HepG2 (cell line): Measurements from ENCODE around the gene OR1F1.

Experiments used
- ATF6 ChIP-seq: sonication (generic); formaldehyde crosslinking; conservative IDR thresholded peaks from 2 replicates; pipeline ENCODE4 v1.4.0; 2020; ENCODE audit warnings: missing genetic modification reagents
- CTCF ChIP-seq: sonication (generic); formaldehyde crosslinking; IDR thresholded peaks from 2 replicates; pipeline ENCODE4 v1.5.0; 2020; ENCODE audit warnings: mild to moderate bottlenecking, missing genetic modification reagents, moderate library complexity
- FOXP1 ChIP-seq, 2 experiments: fragments of 450-650 bp in 1 of 2; IDR thresholded peaks; 2 replicates each; pipeline ENCODE4 v1.6.1; 2017 to 2018; ENCODE audit warnings: antibody characterized with exemption in 1 of 2
- MLX ChIP-seq: IDR thresholded peaks from 2 replicates; pipeline ENCODE4 v1.6.1; 2016
- MYNN ChIP-seq: sonication (generic); formaldehyde crosslinking; IDR thresholded peaks from 2 replicates; pipeline ENCODE4 v1.4.0; 2020; ENCODE audit warnings: mild to moderate bottlenecking, low read depth, missing genetic modification reagents
- NR2C2 ChIP-seq: sonication (generic); formaldehyde crosslinking; IDR thresholded peaks from 2 replicates; pipeline ENCODE4 v1.4.0; 2020; ENCODE audit warnings: missing genetic modification reagents, mild to moderate bottlenecking, moderate library complexity, borderline replicate concordance
- POLR2A ChIP-seq, 2 experiments: IDR thresholded peaks; 2 replicates each; pipeline ENCODE4 v1.6.1; 2011; ENCODE audit warnings: low read depth in 2 of 2, low read length in 2 of 2, mild to moderate bottlenecking in 1 of 2, moderate library complexity in 1 of 2; ENCODE audit not compliant: insufficient read depth in 1 of 2
- RFX5 ChIP-seq: IDR thresholded peaks from 2 replicates; pipeline ENCODE4 v1.6.1; 2011; ENCODE audit warnings: low read depth, low read length, improper control_type of control experiment
- TARDBP ChIP-seq: sonication (generic); formaldehyde crosslinking; IDR thresholded peaks from 2 replicates; pipeline ENCODE4 v1.8.0; 2022; ENCODE audit warnings: mild to moderate bottlenecking, missing genetic modification reagents
- YY1 ChIP-seq: IDR thresholded peaks from 2 replicates; pipeline ENCODE4 v1.6.1; 2011; ENCODE audit warnings: low read length, low read depth, moderate library complexity, mild to moderate bottlenecking; ENCODE audit not compliant: insufficient read depth, insufficient replicate concordance
- ZFP90 ChIP-seq: sonication (generic); formaldehyde crosslinking; IDR thresholded peaks from 2 replicates; pipeline ENCODE4 v1.8.0; 2022; ENCODE audit warnings: missing genetic modification reagents, mild to moderate bottlenecking, inconsistent platforms, borderline replicate concordance
- ZNF782 ChIP-seq: sonication (generic); formaldehyde crosslinking; IDR thresholded peaks from 2 replicates; pipeline ENCODE4 v1.4.0; 2020; ENCODE audit warnings: missing genetic modification reagents, mild to moderate bottlenecking, borderline replicate concordance
- TF ChIP-seq, protein P1 (sequence below): sonication (generic); formaldehyde crosslinking; IDR thresholded peaks from 2 replicates; pipeline ENCODE4 v1.5.1; 2020; ENCODE audit warnings: missing genetic modification reagents, mild to moderate bottlenecking, borderline replicate concordance
- TF ChIP-seq, protein P2 (sequence below): sonication (generic); formaldehyde crosslinking; IDR thresholded peaks from one replicate; pipeline ENCODE4 v1.5.1; 2020; ENCODE audit warnings: mild to moderate bottlenecking, missing genetic modification reagents; ENCODE audit errors: not compliant biosample characterization

- TF ChIP-seq YY1 (no peak), TARDBP (CRISPR knock-in tag) (peak; percentile 30; the same call in 1 of the 2 replicates), CTCF (peak; percentile 72), ATF6 (CRISPR knock-in tag) (no peak), NR2C2 (CRISPR knock-in tag) (no peak), MLX (CRISPR knock-in tag) (no peak), ZFP90 (CRISPR knock-in tag) (no peak), POLR2A (IDR thresholded peaks at IDR 0.05; ENCODE audit: insufficient read depth in 1 of 2, low read depth in 2 of 2, low read length in 2 of 2) (no peak), RFX5 (no peak), MYNN (CRISPR knock-in tag) (no peak), ZNF782 (CRISPR knock-in tag) (no peak), FOXP1 (IDR thresholded peaks at IDR 0.05) (no peak), FOXP1 (CRISPR knock-in tag; IDR thresholded peaks at IDR 0.05) (no peak)
- TF ChIP-seq, protein P1, sequence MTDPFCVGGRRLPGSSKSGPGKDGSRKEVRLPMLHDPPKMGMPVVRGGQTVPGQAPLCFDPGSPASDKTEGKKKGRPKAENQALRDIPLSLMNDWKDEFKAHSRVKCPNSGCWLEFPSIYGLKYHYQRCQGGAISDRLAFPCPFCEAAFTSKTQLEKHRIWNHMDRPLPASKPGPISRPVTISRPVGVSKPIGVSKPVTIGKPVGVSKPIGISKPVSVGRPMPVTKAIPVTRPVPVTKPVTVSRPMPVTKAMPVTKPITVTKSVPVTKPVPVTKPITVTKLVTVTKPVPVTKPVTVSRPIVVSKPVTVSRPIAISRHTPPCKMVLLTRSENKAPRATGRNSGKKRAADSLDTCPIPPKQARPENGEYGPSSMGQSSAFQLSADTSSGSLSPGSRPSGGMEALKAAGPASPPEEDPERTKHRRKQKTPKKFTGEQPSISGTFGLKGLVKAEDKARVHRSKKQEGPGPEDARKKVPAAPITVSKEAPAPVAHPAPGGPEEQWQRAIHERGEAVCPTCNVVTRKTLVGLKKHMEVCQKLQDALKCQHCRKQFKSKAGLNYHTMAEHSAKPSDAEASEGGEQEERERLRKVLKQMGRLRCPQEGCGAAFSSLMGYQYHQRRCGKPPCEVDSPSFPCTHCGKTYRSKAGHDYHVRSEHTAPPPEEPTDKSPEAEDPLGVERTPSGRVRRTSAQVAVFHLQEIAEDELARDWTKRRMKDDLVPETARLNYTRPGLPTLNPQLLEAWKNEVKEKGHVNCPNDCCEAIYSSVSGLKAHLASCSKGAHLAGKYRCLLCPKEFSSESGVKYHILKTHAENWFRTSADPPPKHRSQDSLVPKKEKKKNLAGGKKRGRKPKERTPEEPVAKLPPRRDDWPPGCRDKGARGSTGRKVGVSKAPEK, result no peak
- TF ChIP-seq, protein P2, sequence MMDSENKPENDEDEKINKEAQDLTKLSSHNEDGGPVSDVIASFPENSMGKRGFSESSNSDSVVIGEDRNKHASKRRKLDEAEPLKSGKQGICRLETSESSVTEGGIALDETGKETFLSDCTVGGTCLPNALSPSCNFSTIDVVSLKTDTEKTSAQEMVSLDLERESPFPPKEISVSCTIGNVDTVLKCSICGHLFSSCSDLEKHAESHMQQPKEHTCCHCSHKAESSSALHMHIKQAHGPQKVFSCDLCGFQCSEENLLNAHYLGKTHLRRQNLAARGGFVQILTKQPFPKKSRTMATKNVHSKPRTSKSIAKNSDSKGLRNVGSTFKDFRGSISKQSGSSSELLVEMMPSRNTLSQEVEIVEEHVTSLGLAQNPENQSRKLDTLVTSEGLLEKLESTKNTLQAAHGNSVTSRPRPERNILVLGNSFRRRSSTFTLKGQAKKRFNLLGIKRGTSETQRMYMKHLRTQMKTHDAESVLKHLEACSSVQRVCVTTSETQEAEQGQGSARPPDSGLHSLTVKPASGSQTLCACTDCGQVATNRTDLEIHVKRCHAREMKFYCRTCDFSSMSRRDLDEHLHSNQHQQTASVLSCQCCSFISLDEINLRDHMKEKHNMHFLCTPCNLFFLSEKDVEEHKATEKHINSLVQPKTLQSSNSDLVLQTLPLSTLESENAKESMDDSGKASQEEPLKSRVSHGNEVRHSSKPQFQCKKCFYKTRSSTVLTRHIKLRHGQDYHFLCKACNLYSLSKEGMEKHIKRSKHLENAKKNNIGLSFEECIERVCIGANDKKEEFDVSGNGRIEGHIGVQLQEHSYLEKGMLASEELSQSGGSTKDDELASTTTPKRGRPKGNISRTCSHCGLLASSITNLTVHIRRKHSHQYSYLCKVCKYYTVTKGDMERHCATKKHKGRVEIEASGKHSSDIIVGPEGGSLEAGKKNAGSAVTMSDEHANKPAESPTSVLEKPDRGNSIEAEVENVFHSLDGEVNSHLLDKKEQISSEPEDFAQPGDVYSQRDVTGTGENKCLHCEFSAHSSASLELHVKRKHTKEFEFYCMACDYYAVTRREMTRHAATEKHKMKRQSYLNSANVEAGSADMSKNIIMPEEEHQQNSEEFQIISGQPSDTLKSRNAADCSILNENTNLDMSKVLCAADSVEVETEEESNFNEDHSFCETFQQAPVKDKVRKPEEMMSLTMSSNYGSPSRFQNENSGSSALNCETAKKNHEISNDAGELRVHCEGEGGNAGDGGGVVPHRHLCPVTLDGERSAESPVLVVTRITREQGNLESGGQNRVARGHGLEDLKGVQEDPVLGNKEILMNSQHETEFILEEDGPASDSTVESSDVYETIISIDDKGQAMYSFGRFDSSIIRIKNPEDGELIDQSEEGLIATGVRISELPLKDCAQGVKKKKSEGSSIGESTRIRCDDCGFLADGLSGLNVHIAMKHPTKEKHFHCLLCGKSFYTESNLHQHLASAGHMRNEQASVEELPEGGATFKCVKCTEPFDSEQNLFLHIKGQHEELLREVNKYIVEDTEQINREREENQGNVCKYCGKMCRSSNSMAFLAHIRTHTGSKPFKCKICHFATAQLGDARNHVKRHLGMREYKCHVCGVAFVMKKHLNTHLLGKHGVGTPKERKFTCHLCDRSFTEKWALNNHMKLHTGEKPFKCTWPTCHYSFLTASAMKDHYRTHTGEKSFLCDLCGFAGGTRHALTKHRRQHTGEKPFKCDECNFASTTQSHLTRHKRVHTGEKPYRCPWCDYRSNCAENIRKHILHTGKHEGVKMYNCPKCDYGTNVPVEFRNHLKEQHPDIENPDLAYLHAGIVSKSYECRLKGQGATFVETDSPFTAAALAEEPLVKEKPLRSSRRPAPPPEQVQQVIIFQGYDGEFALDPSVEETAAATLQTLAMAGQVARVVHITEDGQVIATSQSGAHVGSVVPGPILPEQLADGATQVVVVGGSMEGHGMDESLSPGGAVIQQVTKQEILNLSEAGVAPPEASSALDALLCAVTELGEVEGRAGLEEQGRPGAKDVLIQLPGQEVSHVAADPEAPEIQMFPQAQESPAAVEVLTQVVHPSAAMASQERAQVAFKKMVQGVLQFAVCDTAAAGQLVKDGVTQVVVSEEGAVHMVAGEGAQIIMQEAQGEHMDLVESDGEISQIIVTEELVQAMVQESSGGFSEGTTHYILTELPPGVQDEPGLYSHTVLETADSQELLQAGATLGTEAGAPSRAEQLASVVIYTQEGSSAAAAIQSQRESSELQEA (CRISPR knock-in tag), result no peak
Observed at GRCh38 chr16:3173892-3174617, 13.9 kb upstream of the OR1F1 start.
